Neural cell (in vitro differentiated cells): ENCODE measurements around the gene FAM90A26.
"Not testable (repeated sequence)": the region's sequence is repeated elsewhere in the genome, so short reads cannot be mapped to it uniquely, and the experiment has no call there.

Experiments
- EZH2 ChIP-seq: fragments of 200-600, 300-800 bp; shearing (Covaris generic), sonication (generic); IDR thresholded peaks from 2 replicates; pipeline ENCODE4 v1.6.1; 2014; ENCODE audit warnings: antibody characterized with exemption, low read length, borderline replicate concordance, mild to moderate bottlenecking; ENCODE audit not compliant: insufficient read depth, poor library complexity, severe bottlenecking
- RAD21 ChIP-seq: fragments of 450-650 bp; conservative IDR thresholded peaks from 2 replicates; pipeline ENCODE4 v1.6.1; 2014; ENCODE audit warnings: antibody characterized with exemption, mild to moderate bottlenecking, moderate library complexity
- TF ChIP-seq, protein P1 (sequence below): fragments of 450-650 bp; IDR thresholded peaks from 2 replicates; pipeline ENCODE4 v1.5.1; 2014; ENCODE audit warnings: antibody characterized with exemption, mild to moderate bottlenecking, moderate library complexity; ENCODE audit not compliant: poor library complexity, severe bottlenecking

DNA sequence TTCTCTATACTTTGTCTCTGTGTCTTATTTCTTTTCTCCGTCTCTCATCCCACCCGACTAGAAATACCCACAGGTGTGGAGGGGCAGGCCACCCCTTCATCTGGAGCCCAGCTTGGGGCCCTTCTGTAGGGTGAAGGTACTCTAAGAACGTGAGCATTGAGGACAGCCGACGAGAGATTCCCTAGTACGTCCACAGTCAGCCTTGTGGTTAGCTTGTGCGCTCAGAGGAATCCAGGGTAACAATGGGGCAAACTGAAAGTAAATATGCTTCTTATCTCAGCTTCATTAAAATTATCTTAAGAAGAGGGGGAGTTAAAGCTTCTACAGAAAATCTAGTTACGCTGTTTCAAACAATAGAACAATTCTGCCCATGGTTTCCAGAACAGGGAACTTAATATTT is 47.5 kb upstream of the FAM90A26 start:
- TF ChIP-seq, protein P1, sequence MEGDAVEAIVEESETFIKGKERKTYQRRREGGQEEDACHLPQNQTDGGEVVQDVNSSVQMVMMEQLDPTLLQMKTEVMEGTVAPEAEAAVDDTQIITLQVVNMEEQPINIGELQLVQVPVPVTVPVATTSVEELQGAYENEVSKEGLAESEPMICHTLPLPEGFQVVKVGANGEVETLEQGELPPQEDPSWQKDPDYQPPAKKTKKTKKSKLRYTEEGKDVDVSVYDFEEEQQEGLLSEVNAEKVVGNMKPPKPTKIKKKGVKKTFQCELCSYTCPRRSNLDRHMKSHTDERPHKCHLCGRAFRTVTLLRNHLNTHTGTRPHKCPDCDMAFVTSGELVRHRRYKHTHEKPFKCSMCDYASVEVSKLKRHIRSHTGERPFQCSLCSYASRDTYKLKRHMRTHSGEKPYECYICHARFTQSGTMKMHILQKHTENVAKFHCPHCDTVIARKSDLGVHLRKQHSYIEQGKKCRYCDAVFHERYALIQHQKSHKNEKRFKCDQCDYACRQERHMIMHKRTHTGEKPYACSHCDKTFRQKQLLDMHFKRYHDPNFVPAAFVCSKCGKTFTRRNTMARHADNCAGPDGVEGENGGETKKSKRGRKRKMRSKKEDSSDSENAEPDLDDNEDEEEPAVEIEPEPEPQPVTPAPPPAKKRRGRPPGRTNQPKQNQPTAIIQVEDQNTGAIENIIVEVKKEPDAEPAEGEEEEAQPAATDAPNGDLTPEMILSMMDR, result not testable (repeated sequence)
- not testable (repeated sequence) for TF ChIP-seq EZH2, RAD21
